HG03097 (cell line): ENCODE results near the gene ACVR1.
"Not testable (repeated sequence)": the region's sequence is repeated elsewhere in the genome, so short reads cannot be mapped to it uniquely, and the experiment has no call there.

Experiments
- ATAC-seq: cut with Tn5 transposase; IDR thresholded peaks from one replicate; pipeline ENCODE4 v1.9.1; 2021; ENCODE audit not compliant: unreplicated experiment, low FRiP score

ACVR1 gene

DNA sequence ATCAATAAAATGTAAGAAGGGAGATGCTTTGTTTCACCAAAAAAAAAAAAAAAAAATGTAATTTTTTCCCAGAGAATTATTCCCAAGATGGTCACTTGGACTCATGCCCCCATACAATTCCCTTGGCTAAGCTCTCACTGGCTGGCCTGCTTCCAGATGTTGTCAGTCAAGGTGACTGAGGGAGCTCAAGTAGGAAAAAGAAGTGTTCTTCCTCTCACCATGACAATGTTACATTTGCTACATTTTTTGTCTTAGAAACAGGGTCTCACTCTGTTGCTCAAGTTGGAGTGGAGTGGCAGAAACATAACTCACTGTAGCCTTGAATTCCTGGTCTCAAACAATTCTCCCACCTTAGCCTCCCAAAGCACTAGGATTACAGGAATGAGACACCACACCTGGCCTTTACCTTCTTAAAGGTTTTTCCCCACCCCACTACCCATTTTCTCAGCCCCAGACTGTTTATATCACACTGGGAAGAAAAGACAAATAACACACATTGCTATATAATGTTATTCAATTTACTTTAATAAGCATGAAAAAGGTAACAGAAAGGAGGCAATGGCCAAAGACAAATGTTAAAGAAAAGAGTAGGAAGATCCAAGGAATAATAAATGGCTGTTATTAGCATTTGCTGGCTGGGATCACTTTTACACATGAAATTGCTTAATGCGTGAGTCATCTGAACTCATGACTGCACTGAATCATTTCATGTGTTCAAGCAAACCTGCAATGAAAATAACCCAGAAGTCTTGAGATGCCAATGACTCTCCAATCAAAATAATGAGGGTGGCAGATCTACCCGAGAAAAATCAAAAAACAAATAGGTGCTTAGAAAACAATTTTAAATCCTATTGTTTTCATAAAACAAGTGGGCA, 45.2 kb downstream of the ACVR1 start:
- no peak for ATAC-seq

DNA sequence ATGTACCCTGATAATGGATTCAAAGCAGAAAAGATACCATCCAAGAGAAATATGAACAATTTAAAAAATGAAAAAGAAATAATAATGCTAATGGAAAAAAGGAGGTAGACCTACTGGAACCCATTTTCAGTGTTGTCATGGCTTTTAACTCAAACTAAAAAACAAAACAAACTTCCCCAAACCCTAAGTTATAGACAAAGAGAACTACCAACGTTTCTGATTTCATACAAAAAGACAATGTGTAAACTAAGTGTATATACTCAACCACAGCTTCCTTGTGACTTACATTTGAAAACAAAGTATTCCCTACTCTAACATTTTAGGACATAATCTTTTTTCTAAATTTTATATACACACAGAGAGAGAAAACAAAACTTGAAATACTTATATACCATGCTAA, 45.9 kb downstream of the ACVR1 start:
- ATAC-seq, result no peak

DNA sequence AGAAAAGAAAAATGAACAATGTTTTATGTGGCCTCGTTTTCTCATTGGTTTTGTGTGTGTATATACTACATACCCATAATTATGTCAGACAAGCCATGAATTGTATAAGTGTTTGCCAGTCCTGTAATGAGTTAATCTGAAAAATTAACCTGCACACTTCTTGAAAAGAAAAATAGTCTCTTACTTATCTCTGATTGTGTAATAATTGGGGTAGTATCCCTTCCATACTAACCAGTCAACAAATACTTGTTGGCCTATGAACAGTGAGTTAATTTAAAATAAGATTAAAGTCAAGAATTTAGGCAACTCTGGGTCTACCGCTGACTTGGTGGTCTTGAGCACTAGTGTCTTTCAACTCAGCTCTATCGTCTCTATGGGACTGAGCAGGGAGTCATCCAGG, 48.8 kb downstream of the ACVR1 start:
- ATAC-seq, result no peak

DNA sequence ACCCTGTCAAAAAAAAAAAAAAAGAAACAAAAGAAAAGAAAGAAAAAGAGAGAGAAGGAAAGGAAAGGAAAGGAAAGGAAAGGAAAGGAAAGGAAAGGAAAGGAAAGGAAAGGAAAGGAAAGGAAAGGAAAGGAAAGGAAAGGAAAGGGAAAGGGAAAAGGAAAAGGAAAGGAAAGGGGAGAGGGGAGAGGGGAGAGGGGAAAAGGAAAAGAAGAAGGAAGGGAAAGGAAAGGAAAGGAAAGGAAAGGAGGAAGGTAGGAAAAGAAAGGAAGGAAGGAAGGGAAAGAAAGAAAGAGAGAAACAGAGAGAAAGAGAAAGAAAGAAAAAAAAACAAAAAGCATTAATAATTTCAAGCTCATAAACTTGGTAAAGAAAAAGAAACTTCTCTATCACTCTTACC, 49.5 kb downstream of the ACVR1 start:
- not testable (repeated sequence) for ATAC-seq

DNA sequence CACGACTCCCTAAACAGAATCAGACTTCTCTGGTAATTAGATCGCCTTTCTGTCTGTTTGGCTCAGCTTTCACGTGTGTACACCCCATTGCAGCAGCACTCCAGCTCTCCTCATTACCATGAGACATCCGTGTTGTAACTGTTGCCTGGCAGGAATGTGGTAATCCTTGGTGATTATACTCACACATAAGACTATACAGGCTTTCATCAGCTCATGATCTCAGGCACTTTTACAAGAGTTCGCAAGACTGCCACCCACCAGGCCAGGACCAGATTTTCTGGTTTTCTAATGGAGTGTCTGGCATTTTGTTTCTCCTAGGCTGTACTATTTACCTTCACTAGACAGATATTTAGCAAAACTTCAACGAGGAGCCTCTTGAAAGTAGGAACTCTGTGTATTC, 50.2 kb downstream of the ACVR1 start:
- ATAC-seq, result no peak

DNA sequence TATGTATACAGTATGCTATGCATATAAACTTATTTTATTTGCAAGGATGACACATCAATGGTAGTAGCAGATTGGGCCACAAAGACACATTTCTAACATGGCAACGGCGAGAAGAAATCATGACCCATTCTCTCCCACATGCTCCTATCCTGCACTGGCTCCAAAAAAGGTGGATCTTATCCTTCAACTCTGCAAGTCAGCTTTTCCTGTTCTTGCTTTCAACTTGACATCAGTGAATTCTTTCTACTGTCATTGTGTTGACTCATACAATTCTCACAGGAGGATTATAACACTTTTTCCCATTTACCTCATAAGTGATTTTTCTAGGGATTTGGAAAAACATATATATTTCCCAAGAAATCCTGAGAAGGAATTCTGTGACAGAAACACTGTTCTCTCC, 53.1 kb downstream of the ACVR1 start:
- no peak for ATAC-seq

DNA sequence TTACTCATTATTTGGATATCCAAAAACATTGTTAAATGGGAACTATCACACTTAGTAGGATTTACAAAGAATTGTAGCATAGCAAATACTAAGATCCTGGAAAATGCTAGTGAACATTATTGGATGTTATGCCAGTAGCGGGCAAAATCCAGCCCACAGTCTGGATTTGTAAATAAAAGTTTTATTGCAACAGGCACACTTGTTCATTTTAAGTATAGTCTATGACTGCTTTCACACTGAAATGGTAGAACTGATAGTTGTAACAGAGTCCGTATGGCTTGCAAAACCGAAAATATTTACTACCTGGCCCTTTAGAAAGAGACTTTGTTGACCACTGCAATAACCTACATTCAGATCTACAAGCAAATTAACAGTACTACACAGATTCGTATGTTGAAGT, 53.6 kb downstream of the ACVR1 start:
- ATAC-seq, result no peak

DNA sequence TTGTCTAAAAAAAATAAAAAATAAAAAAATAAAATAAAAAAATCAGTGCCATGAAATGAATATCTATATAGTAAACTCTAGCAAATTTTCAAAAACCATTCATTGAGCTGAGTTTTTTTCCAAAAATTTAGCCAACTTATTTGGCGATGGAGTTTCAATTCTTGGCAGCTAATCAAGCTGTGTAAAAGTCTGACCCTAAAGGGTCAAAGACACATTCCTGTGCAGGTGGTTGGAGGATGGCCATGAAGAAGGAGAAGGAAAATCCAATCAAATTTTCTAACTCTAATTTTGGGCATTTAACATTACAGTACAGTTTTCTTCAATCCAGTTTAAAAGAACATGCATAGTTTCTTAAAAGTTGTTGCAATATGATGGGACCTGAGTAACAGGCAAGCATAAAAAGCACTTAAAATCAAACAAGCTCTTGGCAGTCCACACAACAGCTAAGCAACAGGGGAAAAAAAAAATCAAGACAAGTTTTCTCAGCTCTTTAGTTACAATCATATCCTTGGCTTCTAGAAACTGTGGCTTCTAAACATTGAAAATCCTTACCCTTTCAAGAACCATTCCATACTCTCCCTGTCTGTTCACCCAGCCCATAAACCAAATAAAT, 54.5 kb downstream of the ACVR1 start:
- no peak for ATAC-seq

DNA sequence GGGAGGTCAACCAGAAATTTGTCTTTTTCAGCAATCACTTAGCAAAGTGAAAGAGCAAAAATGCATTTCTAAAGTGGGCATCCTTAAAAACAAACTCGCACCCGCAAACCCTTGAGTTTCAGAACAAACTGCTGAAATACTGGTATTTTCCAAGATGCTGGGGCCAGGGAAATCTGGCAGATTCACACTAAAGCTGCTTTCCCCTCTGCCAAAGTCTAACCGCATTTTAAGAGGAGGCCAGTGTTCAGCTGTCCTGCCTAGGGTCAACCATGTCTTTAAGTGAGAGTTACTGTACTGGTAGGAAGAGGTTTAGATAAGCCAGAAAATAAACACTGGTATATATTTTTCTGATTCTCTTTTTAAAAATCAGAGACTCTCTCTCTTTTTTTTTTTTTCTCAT, 55.9 kb downstream of the ACVR1 start:
- no peak for ATAC-seq

DNA sequence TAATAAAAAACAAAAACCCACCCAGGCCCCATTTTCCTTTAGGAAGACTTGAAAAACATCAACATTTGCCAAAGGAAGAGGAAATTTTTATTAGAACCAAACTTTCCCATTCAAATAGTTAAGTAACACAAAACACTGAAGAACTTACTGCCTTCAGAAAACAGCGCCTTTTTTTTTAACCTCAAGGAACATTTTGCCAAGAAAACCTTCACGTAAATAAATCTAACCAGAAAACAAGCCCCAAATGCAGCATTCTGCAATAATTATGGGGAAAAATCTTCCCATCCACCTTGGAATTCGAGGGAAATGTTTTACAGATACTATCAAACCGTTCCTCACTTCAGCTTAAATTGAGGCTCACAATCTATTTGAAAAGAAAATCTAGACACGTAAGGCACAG, 56.4 kb downstream of the ACVR1 start:
- no peak for ATAC-seq

DNA sequence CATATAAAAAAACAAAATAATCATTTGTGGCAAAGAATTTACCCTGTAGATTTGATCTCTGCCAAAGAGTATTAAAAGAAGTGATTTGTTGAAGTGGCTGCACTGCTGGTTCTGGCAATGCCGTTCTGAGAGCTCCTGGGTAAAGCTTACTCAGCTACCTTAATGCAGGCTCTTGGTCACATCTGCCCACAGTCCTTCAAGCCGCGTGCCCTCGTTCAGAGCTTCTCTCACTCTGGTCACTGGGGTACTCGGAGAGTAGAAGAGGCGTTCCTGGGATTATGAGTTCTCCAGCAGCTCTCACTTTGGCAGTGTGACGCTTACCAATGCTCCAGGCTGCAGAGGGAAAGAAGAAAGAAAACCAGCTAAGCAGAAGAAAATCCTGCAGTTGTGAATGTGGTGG, 57.9 kb downstream of the ACVR1 start:
- ATAC-seq, result no peak

DNA sequence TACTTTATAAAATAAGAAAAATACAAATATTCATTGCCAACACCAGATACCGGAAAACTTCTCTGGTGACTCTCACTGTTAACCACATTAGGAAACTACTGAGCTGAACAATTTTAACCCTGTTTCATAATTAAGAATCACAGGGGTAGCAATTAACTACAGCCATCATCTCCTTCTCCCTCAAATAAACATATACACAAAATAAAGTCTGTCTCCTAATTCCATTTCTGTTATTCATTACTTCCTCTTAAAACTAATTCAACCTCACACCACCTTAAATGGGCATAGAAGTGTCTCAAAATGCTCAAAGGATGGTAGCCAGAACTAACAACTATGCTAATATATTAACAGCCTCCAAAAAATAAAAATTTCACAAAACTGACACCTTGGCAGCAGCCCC, 60.7 kb downstream of the ACVR1 start:
- ATAC-seq, result no peak

DNA sequence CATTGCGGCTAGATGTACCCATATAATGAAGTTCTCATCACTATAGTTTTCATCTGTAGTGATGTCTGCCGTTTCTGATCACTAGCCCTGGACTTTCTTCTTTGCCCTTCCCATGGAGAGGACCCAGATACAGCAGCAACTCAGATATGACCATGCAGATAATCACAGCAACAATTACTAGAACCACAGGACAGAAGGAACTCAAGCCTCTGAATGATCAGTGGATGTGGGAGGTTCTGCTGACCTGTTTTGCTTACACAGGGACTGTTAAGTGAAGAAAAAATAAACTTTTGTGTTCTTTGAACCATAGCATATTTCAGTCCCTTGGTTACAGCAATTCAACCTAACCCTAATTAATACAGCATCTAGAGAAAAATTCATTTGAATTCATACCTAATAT, 62.7 kb downstream of the ACVR1 start:
- no peak for ATAC-seq

DNA sequence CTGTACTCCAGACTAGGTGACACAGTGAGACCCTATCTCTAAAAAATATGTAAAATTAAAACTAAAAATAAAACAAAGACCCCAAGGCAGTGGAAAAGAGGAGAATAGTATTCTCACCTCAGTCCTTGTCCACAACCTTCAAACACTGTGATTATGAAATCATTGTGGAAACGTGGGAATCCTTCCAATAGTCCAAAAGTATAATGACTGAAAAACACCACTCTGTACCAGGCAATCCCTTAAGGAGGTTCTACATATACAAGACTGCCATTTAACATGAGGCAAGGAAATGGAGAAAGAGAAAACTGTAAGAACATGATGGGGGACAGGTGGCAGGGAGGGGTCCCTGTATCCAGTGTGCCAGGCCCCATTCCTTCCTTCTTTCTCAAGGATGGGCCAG, 66.1 kb downstream of the ACVR1 start:
- ATAC-seq, result no peak

DNA sequence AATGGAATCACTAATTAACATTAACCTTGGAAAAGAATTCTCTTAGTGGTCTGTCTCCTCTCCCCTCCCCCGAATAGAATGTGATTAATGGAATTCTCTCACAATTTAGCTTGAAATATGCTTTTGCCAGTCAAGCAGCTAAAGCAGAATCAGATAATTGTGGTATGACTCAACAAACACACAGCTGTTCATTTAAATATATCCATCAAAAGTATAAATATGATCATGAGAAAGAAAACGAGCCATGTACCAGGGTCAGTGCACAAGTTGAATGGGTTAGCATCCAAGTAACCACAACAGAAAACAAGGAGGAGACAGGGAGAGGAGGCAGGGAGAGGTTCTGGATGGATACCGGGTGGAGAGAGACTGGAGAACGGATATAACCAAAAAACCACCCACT, 66.9 kb downstream of the ACVR1 start:
- ATAC-seq, result no peak

DNA sequence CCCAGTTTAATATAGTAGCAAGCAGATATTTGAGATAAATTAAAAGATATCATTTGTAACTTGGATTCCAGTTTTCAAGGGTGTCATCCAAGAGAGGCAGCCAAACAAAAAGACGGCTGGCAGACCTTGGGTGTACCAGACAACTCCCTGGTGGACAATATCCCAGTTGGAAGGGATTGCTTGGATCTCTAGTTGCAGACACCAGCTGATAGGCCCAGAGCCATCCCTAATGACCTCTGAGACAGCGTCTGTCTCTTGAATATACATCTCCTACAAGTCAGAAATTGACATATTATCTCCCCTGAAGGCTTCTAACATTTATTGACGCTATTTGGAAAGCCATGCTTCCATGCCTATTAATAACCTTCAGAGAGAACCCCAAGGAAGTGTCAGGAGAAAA, 67.7 kb downstream of the ACVR1 start:
- ATAC-seq, result no peak

DNA sequence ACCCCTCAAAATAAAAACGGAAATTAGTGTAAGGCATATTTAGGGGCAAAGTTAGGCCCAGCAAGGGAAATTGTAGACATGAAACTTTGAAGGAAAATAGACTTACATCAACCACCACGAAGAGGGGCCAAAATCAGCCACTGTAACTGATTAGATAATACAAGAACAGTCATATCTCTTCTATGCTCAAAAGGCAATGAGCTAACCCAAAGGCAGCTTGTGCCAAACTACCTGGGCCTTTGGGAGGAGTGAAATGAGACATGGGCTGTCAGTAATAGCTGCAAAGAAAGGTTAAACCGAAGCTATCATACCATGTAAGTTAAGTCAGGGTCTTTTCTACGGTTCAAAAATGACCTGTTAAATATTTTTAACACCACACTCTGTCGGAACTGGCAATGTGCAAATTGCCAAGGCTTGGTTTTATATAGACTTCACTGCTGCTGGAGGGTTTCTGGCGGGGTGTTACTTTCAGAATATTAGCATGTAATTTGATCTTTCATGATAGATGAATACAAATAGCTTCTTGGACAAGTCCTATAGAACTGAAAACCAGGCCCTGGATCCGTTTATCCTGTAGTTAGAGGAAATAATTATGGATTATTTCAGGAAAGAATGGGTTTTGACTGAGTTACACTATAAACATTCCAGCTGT, 69.6 kb downstream of the ACVR1 start:
- no peak for ATAC-seq

DNA sequence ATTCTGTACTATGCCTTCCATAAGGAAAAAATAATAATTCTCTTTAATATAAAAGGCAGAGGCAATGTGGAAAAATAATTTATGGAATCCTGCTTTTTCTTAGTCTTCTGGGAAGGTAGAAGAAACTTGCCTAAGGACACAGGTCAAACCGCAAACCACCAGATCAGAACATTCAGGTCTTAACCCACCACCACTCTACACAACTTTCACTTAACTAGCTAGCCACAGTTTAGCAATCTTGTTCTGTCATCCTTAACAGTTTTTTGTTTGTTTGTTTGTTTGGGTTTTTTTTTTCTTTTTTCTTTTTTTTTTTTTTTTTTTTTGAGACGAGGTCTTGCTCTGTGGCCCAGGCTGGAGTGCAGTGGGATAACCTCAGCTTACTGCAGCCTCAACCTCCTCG, 70.6 kb downstream of the ACVR1 start:
- no peak for ATAC-seq

DNA sequence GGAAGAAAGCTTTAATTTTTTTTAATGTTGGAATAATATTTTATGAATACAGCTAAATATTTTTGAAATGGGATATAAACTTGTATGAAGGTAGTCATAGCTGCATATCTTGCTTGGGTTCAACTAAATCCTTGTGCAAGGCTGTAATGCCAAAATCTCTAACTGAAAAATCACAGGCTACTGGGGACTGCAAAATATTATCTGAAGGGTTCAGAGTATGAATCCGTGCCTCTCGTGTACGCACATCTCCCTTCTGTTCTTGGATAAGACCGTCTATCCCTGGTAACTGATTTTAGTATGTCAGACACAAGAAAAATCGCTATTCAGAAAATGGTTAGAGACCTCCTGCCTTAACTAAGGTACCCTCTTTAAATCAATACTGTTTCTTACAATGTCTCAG, 71.8 kb downstream of the ACVR1 start:
- no peak for ATAC-seq

DNA sequence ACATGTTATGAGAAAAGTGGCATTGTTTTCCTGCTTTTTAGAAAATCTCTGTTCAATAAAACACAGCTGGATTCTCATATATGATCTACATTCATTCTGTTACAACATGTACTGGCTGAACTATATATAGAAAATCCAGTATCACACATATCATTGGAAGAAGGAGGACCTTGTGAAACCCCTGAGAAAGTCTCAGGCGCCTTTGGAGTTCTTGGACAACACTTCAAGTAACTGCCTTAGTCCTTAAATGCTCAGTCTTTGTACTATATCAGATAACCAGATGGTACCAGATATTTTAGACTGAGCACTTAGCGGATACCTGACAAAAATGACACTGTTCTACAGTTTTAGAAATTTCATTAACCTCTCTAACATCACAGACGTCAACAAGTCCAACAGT, 72.2 kb downstream of the ACVR1 start:
- ATAC-seq, result no peak

DNA sequence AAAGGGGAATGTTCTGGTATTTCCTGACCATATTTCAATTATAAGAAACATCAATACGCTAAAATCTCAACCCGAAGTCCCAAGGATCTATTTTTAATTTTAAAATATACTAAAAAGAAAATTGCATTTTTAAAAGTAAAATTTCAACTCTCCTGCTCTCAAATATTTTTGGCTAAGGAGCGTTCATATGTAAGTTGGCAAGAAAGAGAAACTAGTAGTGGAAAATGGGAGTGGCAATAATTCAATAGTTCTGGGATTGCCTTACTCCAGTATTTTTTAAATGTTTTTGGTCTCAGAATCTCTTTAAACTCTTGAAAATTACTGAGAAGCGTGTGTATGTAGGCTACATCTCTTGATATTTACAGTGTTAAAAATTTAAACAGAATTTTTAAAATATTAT, 72.7 kb downstream of the ACVR1 start:
- no peak for ATAC-seq
